ENCODE results near the gene CCDC57.

GRCh38 chr17:82058855-82059249, 153.8 kb downstream of the CCDC57 start:
- TF ChIP-seq, protein P1, sequence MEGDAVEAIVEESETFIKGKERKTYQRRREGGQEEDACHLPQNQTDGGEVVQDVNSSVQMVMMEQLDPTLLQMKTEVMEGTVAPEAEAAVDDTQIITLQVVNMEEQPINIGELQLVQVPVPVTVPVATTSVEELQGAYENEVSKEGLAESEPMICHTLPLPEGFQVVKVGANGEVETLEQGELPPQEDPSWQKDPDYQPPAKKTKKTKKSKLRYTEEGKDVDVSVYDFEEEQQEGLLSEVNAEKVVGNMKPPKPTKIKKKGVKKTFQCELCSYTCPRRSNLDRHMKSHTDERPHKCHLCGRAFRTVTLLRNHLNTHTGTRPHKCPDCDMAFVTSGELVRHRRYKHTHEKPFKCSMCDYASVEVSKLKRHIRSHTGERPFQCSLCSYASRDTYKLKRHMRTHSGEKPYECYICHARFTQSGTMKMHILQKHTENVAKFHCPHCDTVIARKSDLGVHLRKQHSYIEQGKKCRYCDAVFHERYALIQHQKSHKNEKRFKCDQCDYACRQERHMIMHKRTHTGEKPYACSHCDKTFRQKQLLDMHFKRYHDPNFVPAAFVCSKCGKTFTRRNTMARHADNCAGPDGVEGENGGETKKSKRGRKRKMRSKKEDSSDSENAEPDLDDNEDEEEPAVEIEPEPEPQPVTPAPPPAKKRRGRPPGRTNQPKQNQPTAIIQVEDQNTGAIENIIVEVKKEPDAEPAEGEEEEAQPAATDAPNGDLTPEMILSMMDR (IDR thresholded peaks at IDR 0.05): no peak
- no peak for TF ChIP-seq POLR2A (IDR thresholded peaks at IDR 0.05; ENCODE audit: low read depth)

All from esophagus muscularis mucosa (tissue), 3 donors.